SU-DHL-6 (cell line): Measurements from ENCODE around the gene HSD17B2.

Experiments
- H2AFZ ChIP-seq: fragments of 200-600 bp; sonication (generic); 2 replicates; pipeline ENCODE4 v1.6.1; 2014; ENCODE audit warnings: low read depth, mild to moderate bottlenecking, moderate library complexity, mixed read lengths, antibody characterized with exemption, low read length; ENCODE audit not compliant: severe bottlenecking
- H3F3A ChIP-seq: fragments of 200-600 bp; shearing (Covaris generic); 2 replicates; pipeline ENCODE4 v1.6.0; 2016; ENCODE audit warnings: antibody characterized with exemption, mild to moderate bottlenecking; ENCODE audit not compliant: insufficient read depth
- H3K27ac ChIP-seq: fragments of 200-600 bp; sonication (generic); 2 replicates; pipeline ENCODE4 v1.5.1; 2016; ENCODE audit warnings: low read depth, mild to moderate bottlenecking, low read length, moderate library complexity, mixed read lengths
- H3K27me3 ChIP-seq: fragments of 200-600 bp; sonication (generic), shearing (Covaris generic); 2 replicates; pipeline ENCODE4 v1.6.0; 2014; ENCODE audit warnings: mild to moderate bottlenecking, low read length
- H3K36me3 ChIP-seq: fragments of 200-600 bp; sonication (generic); 2 replicates; pipeline ENCODE4 v1.6.1; 2014; ENCODE audit warnings: mild to moderate bottlenecking, low read length, mixed read lengths
- H3K4me2 ChIP-seq: fragments of 300-600, 200-600 bp; shearing (Covaris generic), sonication (generic); 2 replicates; pipeline ENCODE4 v1.6.0; 2014; ENCODE audit warnings: low read length, low read depth, mild to moderate bottlenecking; ENCODE audit not compliant: poor library complexity, severe bottlenecking
- H3K4me3 ChIP-seq: fragments of 200-600 bp; sonication (generic); 2 replicates; pipeline ENCODE4 v1.5.1; 2014; ENCODE audit warnings: antibody characterized with exemption, low read length, mild to moderate bottlenecking, mixed read lengths; ENCODE audit not compliant: insufficient read depth, poor library complexity, severe bottlenecking
- H3K79me2 ChIP-seq: fragments of 200-600 bp; sonication (generic); 2 replicates; pipeline ENCODE4 v1.6.1; 2014; ENCODE audit warnings: mild to moderate bottlenecking, low read length, moderate library complexity; ENCODE audit not compliant: insufficient read depth
- H3K9ac ChIP-seq: fragments of 200-600 bp; sonication (generic); 2 replicates; pipeline ENCODE4 v1.7.0; 2014; ENCODE audit warnings: mild to moderate bottlenecking, low read length
- H3K9me2 ChIP-seq: fragments of 200-600 bp; sonication (generic); replicated peaks from 2 replicates; pipeline ENCODE4 v1.6.1; 2014; ENCODE audit warnings: low read length; ENCODE audit not compliant: insufficient read depth
- H3K9me3 ChIP-seq: fragments of 200-600 bp; sonication (generic); 2 replicates; pipeline ENCODE4 v1.6.1; 2014; ENCODE audit warnings: low read length, mixed read lengths; ENCODE audit not compliant: insufficient read depth
- H4K20me1 ChIP-seq: fragments of 200-600 bp; sonication (generic); 2 replicates; pipeline ENCODE4 v1.6.1; 2014; ENCODE audit warnings: low read depth, mild to moderate bottlenecking, antibody characterized with exemption, low read length, moderate library complexity, mixed read lengths
- EZH2phosphoT487 ChIP-seq: fragments of 200-600 bp; sonication (generic), shearing (Covaris generic); conservative IDR thresholded peaks from 2 replicates; pipeline ENCODE4 v1.6.1; 2018; ENCODE audit warnings: mild to moderate bottlenecking, antibody characterized with exemption, low read length, moderate library complexity, mixed read lengths
- TF ChIP-seq, protein P1 (sequence below): fragments of 200-600 bp; sonication (generic); IDR thresholded peaks from one replicate; pipeline ENCODE4 v1.5.1; 2017; ENCODE audit warnings: antibody characterized with exemption, mild to moderate bottlenecking, low read length, moderate library complexity; ENCODE audit not compliant: insufficient read depth, poor library complexity, severe bottlenecking

The HSD17B2 gene, protein sequence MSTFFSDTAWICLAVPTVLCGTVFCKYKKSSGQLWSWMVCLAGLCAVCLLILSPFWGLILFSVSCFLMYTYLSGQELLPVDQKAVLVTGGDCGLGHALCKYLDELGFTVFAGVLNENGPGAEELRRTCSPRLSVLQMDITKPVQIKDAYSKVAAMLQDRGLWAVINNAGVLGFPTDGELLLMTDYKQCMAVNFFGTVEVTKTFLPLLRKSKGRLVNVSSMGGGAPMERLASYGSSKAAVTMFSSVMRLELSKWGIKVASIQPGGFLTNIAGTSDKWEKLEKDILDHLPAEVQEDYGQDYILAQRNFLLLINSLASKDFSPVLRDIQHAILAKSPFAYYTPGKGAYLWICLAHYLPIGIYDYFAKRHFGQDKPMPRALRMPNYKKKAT

GRCh38 chr16:82034981-82035612, at the start of gene HSD17B2:
TSS of gene HSD17B2 (plus strand) at chr16:82035253. CDS start at chr16:82035425, 172 bp downstream.
- Histone ChIP-seq H3K9ac (no peak within 1 kb of the TSS), H3K36me3 (no peaks in the 10 kb centered on the region), H3K9me2 (no peaks in the 10 kb centered on the region), H2AFZ (no peak within 1 kb of the TSS), H3K27ac (no peak within 1 kb of the TSS), H3K79me2 (no peaks in the 10 kb centered on the region), H3K4me3 (no peak within 1 kb of the TSS), H3F3A (no peaks in the 10 kb centered on the region), H3K9me3 (no peaks in the 10 kb centered on the region), H3K27me3 (no peaks in the 10 kb centered on the region), H3K4me2 (no peak within 1 kb of the TSS), H4K20me1 (no peaks in the 10 kb centered on the region)
- TF ChIP-seq, protein P1, sequence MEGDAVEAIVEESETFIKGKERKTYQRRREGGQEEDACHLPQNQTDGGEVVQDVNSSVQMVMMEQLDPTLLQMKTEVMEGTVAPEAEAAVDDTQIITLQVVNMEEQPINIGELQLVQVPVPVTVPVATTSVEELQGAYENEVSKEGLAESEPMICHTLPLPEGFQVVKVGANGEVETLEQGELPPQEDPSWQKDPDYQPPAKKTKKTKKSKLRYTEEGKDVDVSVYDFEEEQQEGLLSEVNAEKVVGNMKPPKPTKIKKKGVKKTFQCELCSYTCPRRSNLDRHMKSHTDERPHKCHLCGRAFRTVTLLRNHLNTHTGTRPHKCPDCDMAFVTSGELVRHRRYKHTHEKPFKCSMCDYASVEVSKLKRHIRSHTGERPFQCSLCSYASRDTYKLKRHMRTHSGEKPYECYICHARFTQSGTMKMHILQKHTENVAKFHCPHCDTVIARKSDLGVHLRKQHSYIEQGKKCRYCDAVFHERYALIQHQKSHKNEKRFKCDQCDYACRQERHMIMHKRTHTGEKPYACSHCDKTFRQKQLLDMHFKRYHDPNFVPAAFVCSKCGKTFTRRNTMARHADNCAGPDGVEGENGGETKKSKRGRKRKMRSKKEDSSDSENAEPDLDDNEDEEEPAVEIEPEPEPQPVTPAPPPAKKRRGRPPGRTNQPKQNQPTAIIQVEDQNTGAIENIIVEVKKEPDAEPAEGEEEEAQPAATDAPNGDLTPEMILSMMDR: no peak
- TF ChIP-seq EZH2phosphoT487: no peak

DNA sequence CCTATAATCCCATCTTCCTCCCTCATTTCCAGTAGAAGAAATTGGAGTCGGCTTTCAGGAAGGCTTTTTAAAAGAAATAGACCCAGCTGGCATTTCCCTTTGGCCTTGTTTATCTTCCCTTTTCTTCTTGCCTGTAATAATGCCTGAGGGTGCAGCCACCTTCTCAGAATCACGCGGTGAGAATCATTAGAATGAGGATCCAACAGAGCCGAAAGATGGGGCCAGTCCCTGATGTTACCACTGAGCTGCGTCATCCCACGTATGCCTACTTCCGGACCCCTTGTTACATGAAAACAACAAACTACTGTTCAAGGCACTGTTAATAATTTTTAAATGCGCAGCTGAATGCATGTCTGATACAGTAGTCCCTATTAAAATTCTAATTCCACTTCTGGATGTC, 47.9 kb upstream of the HSD17B2 start:
- Histone ChIP-seq H3F3A (no peaks in the 10 kb centered on the region), H3K27ac (no peak overlapping the region), H2AFZ (no peak overlapping the region), H4K20me1 (no peaks in the 10 kb centered on the region), H3K9ac (no peak overlapping the region), H3K4me3 (no peak overlapping the region), H3K4me2 (no peak overlapping the region), H3K79me2 (no peaks in the 10 kb centered on the region), H3K27me3 (no peaks in the 10 kb centered on the region), H3K36me3 (no peaks in the 10 kb centered on the region), H3K9me3 (no peaks in the 10 kb centered on the region), H3K9me2 (no peaks in the 10 kb centered on the region)
- TF ChIP-seq EZH2phosphoT487: no peak
- TF ChIP-seq, protein P1: no peak

- TF ChIP-seq, protein P1: no peak
- no peak for TF ChIP-seq EZH2phosphoT487
- H2AFZ ChIP-seq: no peak overlapping the region
- no peaks in the 10 kb centered on the region for H3F3A ChIP-seq
- H4K20me1 ChIP-seq: no peaks in the 10 kb centered on the region
- no peaks in the 10 kb centered on the region for H3K9me2 ChIP-seq
- H3K9me3 ChIP-seq: no peaks in the 10 kb centered on the region
- H3K27ac ChIP-seq: no peak overlapping the region
- no peaks in the 10 kb centered on the region for H3K36me3 ChIP-seq
- no peaks in the 10 kb centered on the region for H3K27me3 ChIP-seq
- no peak overlapping the region for H3K4me3 ChIP-seq
- H3K4me2 ChIP-seq: no peak overlapping the region
- no peak overlapping the region for H3K9ac ChIP-seq
- no peaks in the 10 kb centered on the region for H3K79me2 ChIP-seq
Measured at GRCh38 chr16:81987706-81988105, 47.3 kb upstream of the HSD17B2 start.
